Calu3 (cell line): ENCODE results near the gene PFKFB4. TPM values are rescaled to one million over a fixed set of nuclear protein-coding genes. Genes with fewer than 3 reads are reported as not detected.
"Not testable (repeated sequence)": the region's sequence is repeated elsewhere in the genome, so short reads cannot be mapped to it uniquely, and the experiment has no call there.

ENCODE experiments used
- BruUV-seq: library from RNA; stranded (reverse); fragments of 400-500 nt; replicated peaks from 2 replicates; lab custom pipeline; 2021; lab: Mats Ljungman, UMichigan
- CTCF ChIA-PET: fragments of 300-600 bp; sonication (Branson Sonifier 250); formaldehyde crosslinking; loops from one replicate; lab custom pipeline; 2022; ENCODE audit warnings: antibody characterized with exemption; lab: Charles Lee
- DNase-seq: peaks from one replicate; pipeline ENCODE4 v3.0.0; 2022
- H3K27ac Mint-ChIP-seq: one replicate; pipeline ENCODE4 v1.8.0; 2022; ENCODE audit warnings: mixed read lengths; ENCODE audit not compliant: unreplicated experiment
- H3K27me3 Mint-ChIP-seq: one replicate; pipeline ENCODE4 v1.8.0; 2022; ENCODE audit warnings: mixed read lengths; ENCODE audit not compliant: unreplicated experiment
- H3K36me3 Mint-ChIP-seq: one replicate; pipeline ENCODE4 v1.8.0; 2022; ENCODE audit warnings: mild to moderate bottlenecking, moderate library complexity, mixed read lengths; ENCODE audit not compliant: insufficient read depth, unreplicated experiment
- H3K4me1 Mint-ChIP-seq: one replicate; pipeline ENCODE4 v1.8.0; 2022; ENCODE audit warnings: mild to moderate bottlenecking, low read depth, mixed read lengths; ENCODE audit not compliant: unreplicated experiment
- H3K4me3 Mint-ChIP-seq: one replicate; pipeline ENCODE4 v1.8.0; 2022; ENCODE audit warnings: mild to moderate bottlenecking, low read depth, moderate library complexity, mixed read lengths; ENCODE audit not compliant: unreplicated experiment
- H3K9me3 Mint-ChIP-seq: one replicate; pipeline ENCODE4 v1.8.0; 2022; ENCODE audit warnings: low read depth, mixed read lengths; ENCODE audit not compliant: unreplicated experiment
- intact Hi-C: fragments of 100-400 bp; cut with micrococcal nuclease; formaldehyde crosslinking; loops from one replicate; pipeline ENCODE4 v1.10.0; 2022; ENCODE audit not compliant: unreplicated experiment
- total RNA-seq: library from RNA; stranded (reverse); gene quantifications from 2 replicates; pipeline ENCODE4 v1.2.3, GENCODE V29; 2022
- TF ChIP-seq, protein P1 (sequence below): fragments of 200-600 bp; IDR thresholded peaks from one replicate; pipeline ENCODE4 v1.8.0; 2022; ENCODE audit warnings: antibody characterized with exemption; ENCODE audit not compliant: unreplicated experiment

PFKFB4 gene
- total RNA-seq, 1 experiment from 2014 or later = 5.1 TPM

DNA sequence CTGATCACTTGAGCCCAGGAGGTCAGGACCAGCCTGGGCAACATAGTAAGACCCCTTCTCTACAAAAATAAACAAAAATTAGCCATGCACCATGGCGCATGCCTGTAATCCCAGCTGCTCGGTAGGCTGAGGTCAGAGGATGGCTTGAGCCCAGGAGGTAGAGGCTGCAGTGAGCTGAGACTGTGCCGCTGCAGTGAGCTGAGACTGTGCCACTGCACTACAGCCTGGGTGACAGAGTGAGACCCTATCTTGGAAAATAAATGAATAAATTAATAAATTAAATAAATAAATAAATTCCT is 63.5 kb downstream of the PFKFB4 start:
- no TSS peak for BruUV-seq
- Mint-ChIP-seq H3K36me3 (peaks cover 2% of the 10 kb centered on the region), H3K27me3 (no peaks in the 10 kb centered on the region), H3K27ac (no peak overlapping the region), H3K4me3 (no peak overlapping the region), H3K4me1 (no peaks in the 10 kb centered on the region), H3K9me3 (no peaks in the 10 kb centered on the region)
- TF ChIP-seq, protein P1, sequence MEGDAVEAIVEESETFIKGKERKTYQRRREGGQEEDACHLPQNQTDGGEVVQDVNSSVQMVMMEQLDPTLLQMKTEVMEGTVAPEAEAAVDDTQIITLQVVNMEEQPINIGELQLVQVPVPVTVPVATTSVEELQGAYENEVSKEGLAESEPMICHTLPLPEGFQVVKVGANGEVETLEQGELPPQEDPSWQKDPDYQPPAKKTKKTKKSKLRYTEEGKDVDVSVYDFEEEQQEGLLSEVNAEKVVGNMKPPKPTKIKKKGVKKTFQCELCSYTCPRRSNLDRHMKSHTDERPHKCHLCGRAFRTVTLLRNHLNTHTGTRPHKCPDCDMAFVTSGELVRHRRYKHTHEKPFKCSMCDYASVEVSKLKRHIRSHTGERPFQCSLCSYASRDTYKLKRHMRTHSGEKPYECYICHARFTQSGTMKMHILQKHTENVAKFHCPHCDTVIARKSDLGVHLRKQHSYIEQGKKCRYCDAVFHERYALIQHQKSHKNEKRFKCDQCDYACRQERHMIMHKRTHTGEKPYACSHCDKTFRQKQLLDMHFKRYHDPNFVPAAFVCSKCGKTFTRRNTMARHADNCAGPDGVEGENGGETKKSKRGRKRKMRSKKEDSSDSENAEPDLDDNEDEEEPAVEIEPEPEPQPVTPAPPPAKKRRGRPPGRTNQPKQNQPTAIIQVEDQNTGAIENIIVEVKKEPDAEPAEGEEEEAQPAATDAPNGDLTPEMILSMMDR = no peak
- intact Hi-C loops = no loop called here
- CTCF ChIA-PET = no interaction called here
- no peak for DNase-seq

DNA sequence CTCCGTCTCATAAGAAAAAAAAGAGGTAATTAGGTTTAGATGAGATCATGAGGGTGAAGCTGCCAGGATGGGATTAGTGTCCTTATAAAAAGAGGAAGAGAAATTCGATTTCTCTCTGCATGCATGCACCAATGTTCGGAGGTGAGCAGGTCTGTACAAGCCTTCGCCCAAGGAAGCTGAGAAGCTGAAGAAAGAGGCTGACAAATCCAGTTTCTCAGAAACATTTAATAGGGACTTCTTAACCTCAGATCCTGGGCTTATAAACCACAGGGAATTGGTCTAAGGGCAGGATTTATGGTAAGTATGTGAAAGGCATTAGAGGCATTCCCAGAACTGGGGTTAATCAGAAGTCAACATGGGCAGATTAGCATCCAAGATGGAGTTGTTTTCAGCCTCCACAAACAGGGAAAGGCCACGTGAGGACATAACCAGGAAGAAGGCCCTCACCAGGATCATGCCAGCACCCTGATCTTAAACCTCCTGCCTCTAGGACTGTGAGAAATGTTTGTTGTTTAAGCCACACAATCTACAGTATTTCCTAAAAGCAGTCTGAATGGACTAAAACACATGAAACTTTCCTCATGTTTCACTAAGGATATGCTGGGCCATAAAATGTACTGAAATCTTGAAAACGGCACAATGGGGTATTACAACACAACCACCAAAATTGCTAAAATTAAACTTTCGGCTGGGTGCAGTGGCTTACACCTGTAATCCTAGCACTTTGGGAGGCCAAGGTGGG is 64.0 kb downstream of the PFKFB4 start:
- CTCF ChIA-PET = interaction anchor here (0.6 kb wide), 1 partner anchor 536 kb away, joined by 3 read pairs; no protein-coding TSS in a partner anchor
- no peaks in the 10 kb centered on the region for H3K4me1 Mint-ChIP-seq
- DNase-seq = no peak
- BruUV-seq = no TSS peak
- TF ChIP-seq, protein P1 = no peak
- intact Hi-C loops = no loop called here
- no peak overlapping the region for H3K27ac Mint-ChIP-seq
- H3K36me3 Mint-ChIP-seq = peaks cover 5% of the 10 kb centered on the region
- H3K9me3 Mint-ChIP-seq = no peaks in the 10 kb centered on the region
- H3K4me3 Mint-ChIP-seq = no peak overlapping the region
- no peaks in the 10 kb centered on the region for H3K27me3 Mint-ChIP-seq

DNA sequence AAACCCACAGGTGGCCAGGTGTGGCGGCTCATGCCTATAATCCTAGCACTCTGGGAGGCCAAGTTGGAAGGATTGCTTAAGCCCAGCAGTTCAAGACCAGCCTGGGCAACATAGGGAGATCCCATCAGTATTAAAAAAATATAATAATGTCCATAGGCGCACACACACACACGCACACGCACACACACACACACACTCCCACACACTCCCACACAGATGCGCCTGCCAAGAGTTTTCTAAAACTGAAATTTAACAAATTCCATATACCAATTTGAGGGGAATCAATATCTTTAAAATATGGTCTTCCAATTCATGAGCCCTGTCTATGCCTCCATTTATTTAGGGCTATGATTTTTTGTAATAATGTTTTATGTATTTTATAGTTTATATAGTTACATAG is 69.7 kb downstream of the PFKFB4 start:
- DNase-seq = no peak
- H3K4me3 Mint-ChIP-seq = no peak overlapping the region
- H3K27ac Mint-ChIP-seq = no peak overlapping the region
- no peaks in the 10 kb centered on the region for H3K4me1 Mint-ChIP-seq
- intact Hi-C loops = no loop called here
- no peaks in the 10 kb centered on the region for H3K9me3 Mint-ChIP-seq
- H3K36me3 Mint-ChIP-seq = peaks cover 5% of the 10 kb centered on the region
- TF ChIP-seq, protein P1 = no peak
- H3K27me3 Mint-ChIP-seq = no peaks in the 10 kb centered on the region
- CTCF ChIA-PET = no interaction called here
- no TSS peak for BruUV-seq

DNA sequence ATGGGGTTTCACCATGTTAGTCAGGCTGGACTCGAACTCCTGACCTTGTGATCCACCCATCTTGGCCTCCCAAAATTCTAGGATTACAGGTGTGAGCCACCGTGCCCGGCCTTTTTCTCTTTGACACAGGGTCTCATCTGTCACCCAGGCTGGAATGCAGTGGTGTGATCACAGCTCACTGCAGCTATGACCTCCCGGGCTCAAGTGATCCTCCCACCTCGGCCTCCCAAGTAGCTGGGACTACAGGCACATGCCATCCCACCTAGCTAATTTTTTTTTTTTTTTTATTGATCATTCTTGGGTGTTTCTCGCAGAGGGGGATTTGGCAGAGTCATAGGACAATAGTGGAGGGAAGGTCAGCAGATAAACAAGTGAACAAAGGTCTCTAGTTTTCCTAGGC is 73.8 kb downstream of the PFKFB4 start:
- H3K27ac Mint-ChIP-seq, H3K36me3 Mint-ChIP-seq, BruUV-seq, CTCF ChIA-PET, H3K27me3 Mint-ChIP-seq, H3K4me1 Mint-ChIP-seq, H3K9me3 Mint-ChIP-seq, H3K4me3 Mint-ChIP-seq, intact Hi-C loops, DNase-seq: not testable (repeated sequence)

DNA sequence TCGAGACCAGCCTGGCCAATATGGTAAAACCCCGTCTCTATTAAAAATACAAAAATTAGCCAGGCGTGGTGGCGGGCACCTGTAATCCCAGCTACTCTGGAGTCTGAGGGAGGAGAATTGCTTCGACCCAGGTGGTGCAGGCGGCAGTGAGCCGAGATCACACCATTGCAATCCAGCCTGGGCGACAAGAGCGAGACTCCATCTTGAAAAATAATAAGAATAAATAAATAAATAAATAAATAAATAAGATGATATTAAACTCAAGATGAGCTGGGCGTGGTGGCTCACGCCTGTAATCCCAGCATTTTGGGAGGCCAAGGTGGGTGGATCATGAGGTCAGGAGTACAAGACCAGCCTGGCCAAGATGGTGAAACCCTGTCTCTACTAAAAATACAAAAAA is 75.7 kb downstream of the PFKFB4 start:
- H3K27me3 Mint-ChIP-seq, intact Hi-C loops, H3K27ac Mint-ChIP-seq, H3K36me3 Mint-ChIP-seq, H3K4me3 Mint-ChIP-seq, BruUV-seq, H3K4me1 Mint-ChIP-seq, CTCF ChIA-PET, H3K9me3 Mint-ChIP-seq, DNase-seq: not testable (repeated sequence)
